H9 (cell line): ENCODE data around the gene TYRO3. TPM values are rescaled to one million over a fixed set of nuclear protein-coding genes. Genes with fewer than 3 reads are reported as not detected.

Experiments used
- DNase-seq: peaks from one replicate; pipeline ENCODE4 v3.0.0-alpha.2; 2017
- H2AFZ ChIP-seq: one replicate; pipeline ENCODE4 v1.6.1; 2013; ENCODE audit warnings: mild to moderate bottlenecking, low read length, control low read depth, moderate library complexity
- H2AK5ac ChIP-seq: 2 replicates; pipeline ENCODE4 v1.6.1; 2013; ENCODE audit warnings: low read length, control low read depth, mixed read lengths; ENCODE audit not compliant: insufficient read length
- H2BK120ac ChIP-seq: one replicate; pipeline ENCODE4 v1.6.1; 2013; ENCODE audit warnings: low read depth, mild to moderate bottlenecking, low read length, control low read depth, inconsistent platforms; ENCODE audit not compliant: poor library complexity, severe bottlenecking
- H2BK12ac ChIP-seq: 2 replicates; pipeline ENCODE4 v1.6.1; 2013; ENCODE audit warnings: low read length, control low read depth, mixed read lengths, low read depth; ENCODE audit not compliant: insufficient read length
- H2BK15ac ChIP-seq: 2 replicates; pipeline ENCODE4 v1.6.1; 2013; ENCODE audit warnings: low read depth, low read length, control low read depth
- H2BK20ac ChIP-seq: one replicate; pipeline ENCODE4 v1.6.1; 2013; ENCODE audit warnings: low read depth, mild to moderate bottlenecking, low read length, control low read depth, inconsistent platforms; ENCODE audit not compliant: poor library complexity, severe bottlenecking
- H2BK5ac ChIP-seq: 2 replicates; pipeline ENCODE4 v1.6.1; 2013; ENCODE audit warnings: low read length, control low read depth, mixed read lengths; ENCODE audit not compliant: insufficient read length
- H3K14ac ChIP-seq: 2 replicates; pipeline ENCODE4 v1.6.1; 2013; ENCODE audit warnings: low read length, control low read depth; ENCODE audit not compliant: insufficient read depth
- H3K18ac ChIP-seq: 2 replicates; pipeline ENCODE4 v1.6.1; 2013; ENCODE audit warnings: low read depth, mild to moderate bottlenecking, mixed read lengths, low read length, control low read depth; ENCODE audit not compliant: insufficient read length
- H3K23ac ChIP-seq: 2 replicates; pipeline ENCODE4 v1.6.1; 2013; ENCODE audit warnings: low read length, control low read depth, mixed read lengths, low read depth; ENCODE audit not compliant: insufficient read length
- H3K23me2 ChIP-seq: 2 replicates; pipeline ENCODE4 v1.6.1; 2013; ENCODE audit warnings: low read depth, mild to moderate bottlenecking, mixed read lengths, low read length, control low read depth; ENCODE audit not compliant: insufficient read length, poor library complexity, severe bottlenecking
- H3K27ac ChIP-seq: 2 replicates; pipeline ENCODE4 v1.5.1; 2013; ENCODE audit warnings: low read length, control low read depth, mixed read lengths, low read depth; ENCODE audit not compliant: insufficient read length
- H3K27me3 ChIP-seq: 2 replicates; pipeline ENCODE4 v1.6.1; 2013; ENCODE audit warnings: low read length, control low read depth, inconsistent platforms; ENCODE audit not compliant: insufficient read depth
- H3K4ac ChIP-seq: 2 replicates; pipeline ENCODE4 v1.6.1; 2013; ENCODE audit warnings: low read depth, mild to moderate bottlenecking, control low read depth, inconsistent platforms, low read length, moderate library complexity
- H3K4me1 ChIP-seq: 2 replicates; pipeline ENCODE4 v1.6.1; 2013; ENCODE audit warnings: low read length, control low read depth, inconsistent platforms; ENCODE audit not compliant: insufficient read depth
- H3K4me2 ChIP-seq: 2 replicates; pipeline ENCODE4 v1.6.1; 2013; ENCODE audit warnings: low read length, control low read depth, mixed read lengths; ENCODE audit not compliant: insufficient read length, insufficient read depth
- H3K56ac ChIP-seq: 2 replicates; pipeline ENCODE4 v1.6.1; 2013; ENCODE audit warnings: low read depth, mild to moderate bottlenecking, mixed read lengths, low read length, control low read depth; ENCODE audit not compliant: insufficient read length
- H3K79me1 ChIP-seq: 2 replicates; pipeline ENCODE4 v1.6.1; 2013; ENCODE audit warnings: low read depth, mild to moderate bottlenecking, moderate library complexity, low read length, control low read depth, inconsistent platforms; ENCODE audit not compliant: insufficient read depth, poor library complexity, severe bottlenecking
- H3K79me2 ChIP-seq: 2 replicates; pipeline ENCODE4 v1.6.1; 2013; ENCODE audit warnings: low read length, control low read depth, inconsistent platforms; ENCODE audit not compliant: insufficient read depth
- H3K9ac ChIP-seq: 2 replicates; pipeline ENCODE4 v1.6.1; 2013; ENCODE audit warnings: low read length, control low read depth, mixed read lengths; ENCODE audit not compliant: insufficient read length; ENCODE audit errors: extremely low read depth
- H3K9me3 ChIP-seq: one replicate; pipeline ENCODE4 v1.6.1; 2013; ENCODE audit warnings: low read depth, low read length, inconsistent platforms; ENCODE audit not compliant: control insufficient read depth
- H3T11ph ChIP-seq: one replicate; pipeline ENCODE4 v1.6.1; 2013; ENCODE audit warnings: mild to moderate bottlenecking, low read length, control low read depth, inconsistent platforms
- H4K20me1 ChIP-seq: one replicate; pipeline ENCODE4 v1.6.1; 2013; ENCODE audit not compliant: control insufficient read depth, insufficient read length, insufficient read depth
- H4K5ac ChIP-seq: 2 replicates; pipeline ENCODE4 v1.6.1; 2013; ENCODE audit warnings: low read depth, mild to moderate bottlenecking, mixed read lengths, low read length, control low read depth; ENCODE audit not compliant: insufficient read length
- H4K8ac ChIP-seq: replicated peaks from 2 replicates; pipeline ENCODE4 v1.6.1; 2013; ENCODE audit warnings: low read length, control low read depth, mixed read lengths, low read depth; ENCODE audit not compliant: insufficient read length
- H4K91ac ChIP-seq: 2 replicates; pipeline ENCODE4 v1.6.1; 2013; ENCODE audit warnings: low read depth, mild to moderate bottlenecking, moderate library complexity, mixed read lengths, low read length, control low read depth; ENCODE audit not compliant: insufficient read length
- H3K27ac Mint-ChIP-seq, 3 experiments: 2 replicates in 2 of 3; 3 replicates in 1 of 3; pipeline ENCODE4 v1.8.0; 2020 to 2021; ENCODE audit warnings: mixed read lengths in 3 of 3, mild to moderate bottlenecking in 1 of 3, moderate library complexity in 1 of 3
- H3K27me3 Mint-ChIP-seq: 2 replicates; pipeline ENCODE4 v1.8.0; 2021; ENCODE audit warnings: low read depth, mild to moderate bottlenecking, moderate library complexity, mixed read lengths
- H3K36me3 Mint-ChIP-seq, 3 experiments: 2 replicates in 2 of 3; 3 replicates in 1 of 3; pipeline ENCODE4 v1.8.0; 2020 to 2021; ENCODE audit warnings: low read depth in 3 of 3, mixed read lengths in 3 of 3; ENCODE audit not compliant: insufficient read depth in 1 of 3
- H3K4me1 Mint-ChIP-seq, 2 experiments: 2 replicates each; pipeline ENCODE4 v1.8.0; 2020; ENCODE audit warnings: mixed read lengths in 2 of 2
- H3K4me3 Mint-ChIP-seq, 2 experiments: 2 replicates in 1 of 2; 3 replicates in 1 of 2; pipeline ENCODE4 v1.8.0; 2020 to 2021; ENCODE audit warnings: mild to moderate bottlenecking in 2 of 2, mixed read lengths in 2 of 2, moderate library complexity in 1 of 2
- H3K9me3 Mint-ChIP-seq, 2 experiments: 2 replicates in 1 of 2; 3 replicates in 1 of 2; pipeline ENCODE4 v1.8.0; 2020; ENCODE audit warnings: mild to moderate bottlenecking in 2 of 2, mixed read lengths in 2 of 2, moderate library complexity in 1 of 2
- CTCF ChIP-seq: fragments of 200-600 bp; sonication (generic); conservative IDR thresholded peaks from 3 replicates; pipeline ENCODE4 v1.8.0; 2021; ENCODE audit warnings: antibody characterized with exemption, mild to moderate bottlenecking
- WGBS: extraction: QIAGEN DNeasy Blood & Tissue Kit; methylation state at CpG from one replicate; pipeline ENCODE4 v1.1.7; 2013; ENCODE audit warnings: missing lambda C conversion rate, low lambda C conversion rate, mixed read lengths; ENCODE audit not compliant: insufficient read length; ENCODE audit errors: extremely low coverage; 5-methylcytosine and 5-hydroxymethylcytosine counted together
- total RNA-seq: library from RNA; stranded (reverse); gene quantifications from 2 replicates; pipeline ENCODE4 v1.2.1, GENCODE V29; 2021

TYRO3 gene
- total RNA-seq, 1 experiment from 2014 or later: 124 TPM

DNA sequence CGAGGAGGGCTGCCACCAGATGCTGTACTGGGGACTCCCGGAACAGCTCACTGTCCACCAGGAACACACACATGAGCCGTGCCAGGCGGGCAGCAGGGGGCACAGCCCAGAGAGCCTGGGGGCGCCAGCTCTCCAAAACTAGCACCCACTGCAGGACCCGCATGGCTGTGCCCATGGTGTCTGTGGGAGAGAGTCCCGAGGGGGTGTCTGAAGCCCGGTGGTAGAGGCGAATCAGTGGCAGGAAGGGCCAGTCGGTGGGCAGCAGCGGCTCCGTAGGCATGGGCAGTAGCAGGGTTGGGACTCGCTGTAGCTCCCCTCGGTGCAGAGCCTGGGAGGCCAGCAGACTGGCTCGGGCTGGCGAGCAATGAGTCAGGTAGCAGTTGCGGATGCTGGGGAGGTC lies 38.4 kb upstream of the TYRO3 start:
- Histone ChIP-seq H4K8ac (no peak overlapping the region), H2BK120ac (no peak overlapping the region), H4K20me1 (no peaks in the 10 kb centered on the region), H2AFZ (no peak overlapping the region), H3K14ac (no peak overlapping the region), H3K4me2 (no peak overlapping the region), H2BK12ac (no peak overlapping the region), H3T11ph (no peak overlapping the region), H3K18ac (no peak overlapping the region), H3K9ac (no peak overlapping the region), H2AK5ac (no peak overlapping the region), H2BK15ac (no peak overlapping the region), H3K9me3 (no peaks in the 10 kb centered on the region), H3K27ac (no peak overlapping the region), H3K4ac (no peak overlapping the region), H3K4me1 (no peaks in the 10 kb centered on the region), H3K56ac (no peak overlapping the region), H3K23ac (no peak overlapping the region), H3K79me2 (no peaks in the 10 kb centered on the region), H2BK5ac (no peak overlapping the region), H3K27me3 (no peaks in the 10 kb centered on the region), H3K23me2 (no peaks in the 10 kb centered on the region), H4K5ac (no peak overlapping the region), H4K91ac (no peak overlapping the region), H3K79me1 (no peaks in the 10 kb centered on the region), H2BK20ac (no peak overlapping the region)
- Mint-ChIP-seq H3K4me3 (no peak overlapping the region), H3K9me3 (no peaks in the 10 kb centered on the region; a peak in 1 of 5 replicates), H3K36me3 (peaks cover 19 to 56% (median 53%) of the 10 kb centered on the region in 3 experiments; a peak in 6 of 7 replicates), H3K4me1 (no peaks in the 10 kb centered on the region), H3K27me3 (no peaks in the 10 kb centered on the region; the same call in 1 of the 2 replicates), H3K27ac (no peak overlapping the region)
- no peak for TF ChIP-seq CTCF
- WGBS: no CpG with 5 or more reads among the region's 17 CpGs
- DNase-seq: no peak
